ENCODE measurements around the gene TMEM154.

The TMEM154 gene

GRCh38 chr4:152571296-152571695, 108.5 kb downstream of the TMEM154 start:
- H3K36me3 ChIP-seq (ENCODE audit: control insufficient read depth in 4 of 4, insufficient read depth in 4 of 4, low read length in 3 of 4): no peaks in the 10 kb centered on the region
- ChIA-PET CTCF (no interaction called here), POLR2A (no interaction called here)
- H3K4me1 ChIP-seq (ENCODE audit: control extremely low read depth in 1 of 4, control insufficient read depth in 4 of 4, insufficient read depth in 4 of 4, low read length in 3 of 4): no peaks in the 10 kb centered on the region
- no peaks in the 10 kb centered on the region for H3K27me3 ChIP-seq (replicated peaks in 2 of 5; ENCODE audit: control insufficient read depth in 4 of 5, insufficient read depth in 5 of 5, low read length in 4 of 5)
- H3K4me3 ChIP-seq (ENCODE audit: control insufficient read depth in 1 of 7, extremely low read depth in 1 of 7, insufficient read depth in 4 of 7, low read depth in 2 of 7, low read length in 6 of 7): no peak overlapping the region
- DNase-seq: no peak
- 91% methylated on average over 1 of the region's 1 CpG for WGBS (ENCODE audit: insufficient coverage)
- no peaks in the 10 kb centered on the region for H3K9me3 ChIP-seq (ENCODE audit: control extremely low read depth in 1 of 5, control insufficient read depth in 4 of 5, insufficient read depth in 2 of 5, low read depth in 1 of 5, low read length in 4 of 5)
- no peak overlapping the region for H3K27ac ChIP-seq (ENCODE audit: insufficient read depth in 1 of 2, low read depth in 1 of 2, low read length in 2 of 2, poor library complexity in 1 of 2, severe bottlenecking in 2 of 2)

Data from common myeloid progenitor, CD34-positive (primary cell).